NCI-H2227 treated with DMSO at 0.1 percent for 48 hours (cell line): ENCODE measurements around the gene TRPM3.
A peak's percentile ranks its signal among the peaks of the same experiment; 100 is the strongest.

Experiments used
- DNase-seq: peaks from one replicate; lab custom pipeline; 2025; lab: John Stamatoyannopoulos, UW

TRPM3 gene

GRCh38 chr9:70947086-70947485 is 174.3 kb downstream of the TRPM3 start:
- DNase-seq = no peak

- no peak for DNase-seq
Observed at GRCh38 chr9:70945301-70945700, 176.1 kb downstream of the TRPM3 start.

DNA sequence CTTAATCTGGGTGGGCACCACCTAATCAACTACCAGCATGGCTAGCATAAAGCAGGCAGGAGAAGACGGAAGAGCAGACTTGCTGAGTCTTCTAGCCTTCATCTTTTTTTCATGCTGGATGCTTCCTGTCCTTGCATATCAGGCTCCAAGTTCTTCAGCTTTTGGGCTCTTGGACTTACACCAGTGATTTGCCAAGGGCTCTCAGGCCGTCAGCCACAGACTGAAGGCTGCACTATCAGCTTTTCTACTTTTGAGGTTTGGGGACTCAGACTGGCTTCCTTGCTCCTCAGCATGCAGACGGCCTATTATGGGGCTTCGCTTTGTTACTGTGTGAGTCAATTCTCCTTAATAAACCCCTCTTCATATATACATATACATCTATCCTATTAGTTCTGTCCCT is 180.2 kb downstream of the TRPM3 start:
- no peak for DNase-seq

DNA sequence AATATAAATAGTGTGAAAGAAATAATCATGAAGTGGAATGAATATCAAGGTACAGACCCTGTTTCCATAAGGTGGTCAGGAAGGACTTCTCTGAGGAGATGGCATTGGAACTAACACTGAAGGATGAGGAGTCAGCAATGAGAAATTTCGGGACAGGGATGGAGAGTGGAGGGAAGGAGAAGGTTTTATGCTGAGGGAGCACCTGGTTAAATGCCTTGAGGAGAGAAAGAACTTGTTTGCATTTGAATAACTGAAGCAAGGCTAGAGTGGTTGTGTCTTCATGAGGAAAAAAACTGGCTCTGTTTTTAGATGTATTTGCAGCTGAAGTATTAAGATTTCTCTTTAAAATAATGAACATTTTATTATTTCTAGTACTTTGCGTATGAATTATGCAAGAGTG is 180.8 kb downstream of the TRPM3 start:
- no peak for DNase-seq

DNA sequence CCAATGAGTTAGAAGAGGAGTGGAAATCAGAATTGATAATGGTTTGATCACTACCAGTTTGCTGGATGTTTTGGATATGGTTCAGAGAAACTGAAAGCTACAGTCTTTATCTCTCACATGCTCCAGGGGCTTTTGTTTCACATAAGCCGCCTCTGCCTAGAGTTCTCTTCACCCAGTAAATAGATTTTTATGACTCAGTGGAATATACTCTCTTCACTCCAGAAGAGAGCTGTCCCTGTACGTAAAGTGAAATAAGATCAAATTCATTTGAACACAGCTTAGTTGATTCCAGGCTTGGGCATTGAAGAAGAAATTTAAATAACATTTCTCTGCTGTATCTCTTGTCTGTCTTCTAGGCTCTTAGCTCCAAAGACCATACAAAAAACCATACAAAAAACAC is 184.9 kb downstream of the TRPM3 start:
- no peak for DNase-seq

- DNase-seq = no peak
Observed at GRCh38 chr9:70935856-70936255, 185.6 kb downstream of the TRPM3 start.

DNA sequence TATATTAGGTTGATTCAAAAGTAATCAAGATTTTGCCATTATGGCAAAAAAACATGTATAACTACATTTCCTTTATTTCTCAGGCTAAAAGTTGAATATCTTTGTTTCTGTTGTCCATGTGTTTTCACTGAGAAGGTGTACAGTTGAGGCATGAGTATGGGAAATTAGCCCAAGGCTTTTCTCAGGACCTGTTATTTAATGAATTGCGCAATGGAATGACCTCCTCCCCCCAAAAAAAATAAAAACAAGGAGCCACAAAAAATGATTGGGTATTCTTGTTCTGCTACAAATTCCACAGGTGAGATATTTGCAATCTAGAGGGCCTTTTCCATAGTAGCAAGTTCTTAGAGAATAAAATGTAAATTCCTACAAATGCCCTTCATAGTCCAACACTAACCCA is 186.8 kb downstream of the TRPM3 start:
- DNase-seq = no peak

- DNase-seq = no peak
Observed at GRCh38 chr9:70933321-70933720, 188.1 kb downstream of the TRPM3 start.

GRCh38 chr9:70932097-70932496 is 189.3 kb downstream of the TRPM3 start:
- no peak for DNase-seq

GRCh38 chr9:70927530-70927929 is 193.9 kb downstream of the TRPM3 start:
- no peak for DNase-seq

DNA sequence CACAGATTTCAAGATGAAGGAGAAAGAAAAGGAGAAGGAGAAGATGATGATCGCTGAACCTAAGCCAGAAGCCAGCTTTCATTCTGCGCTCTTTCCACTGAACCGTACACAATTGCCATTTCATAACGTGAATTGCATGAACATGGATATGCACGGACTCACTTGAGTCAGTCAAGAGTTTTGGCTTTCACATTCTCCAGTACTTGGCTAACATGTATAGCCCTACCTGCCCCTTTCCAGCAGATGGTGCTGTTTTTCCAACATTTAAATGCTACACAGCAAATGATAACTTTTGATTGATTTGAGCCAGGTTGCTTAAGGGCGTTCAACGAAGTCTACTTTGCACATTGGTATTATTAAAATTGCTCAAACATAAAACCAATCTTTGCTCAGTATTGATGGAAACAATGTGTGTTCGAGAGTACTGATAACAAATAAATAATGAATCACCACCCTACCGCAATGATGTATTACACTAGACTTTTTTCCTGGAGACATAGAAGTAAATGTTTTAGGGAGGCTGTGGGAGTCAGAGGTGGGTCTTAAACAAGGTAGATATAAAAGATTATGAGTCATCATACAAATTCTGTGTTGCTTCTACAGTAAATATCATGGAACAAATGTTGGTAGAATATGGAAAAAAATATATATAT is 196.4 kb downstream of the TRPM3 start:
- peak; percentile 64 for DNase-seq

DNA sequence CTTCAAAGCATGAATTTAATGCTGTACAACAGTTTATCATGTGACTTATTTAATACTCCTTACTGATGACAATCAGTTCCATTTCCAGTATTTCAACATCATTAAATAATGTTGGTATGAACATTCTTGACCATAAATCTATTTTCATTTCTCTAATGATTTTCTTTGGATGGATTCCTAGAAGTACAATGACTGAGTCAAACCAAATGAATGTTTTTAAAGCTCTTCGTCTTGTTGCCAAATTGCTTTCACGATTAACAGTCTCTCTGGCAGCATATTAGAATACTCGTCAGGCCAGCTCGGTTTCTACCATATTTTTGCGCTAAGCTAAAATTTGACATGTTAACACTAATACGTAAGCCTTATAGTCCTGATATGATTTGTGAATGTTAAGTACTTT is 197.0 kb downstream of the TRPM3 start:
- DNase-seq = no peak

DNA sequence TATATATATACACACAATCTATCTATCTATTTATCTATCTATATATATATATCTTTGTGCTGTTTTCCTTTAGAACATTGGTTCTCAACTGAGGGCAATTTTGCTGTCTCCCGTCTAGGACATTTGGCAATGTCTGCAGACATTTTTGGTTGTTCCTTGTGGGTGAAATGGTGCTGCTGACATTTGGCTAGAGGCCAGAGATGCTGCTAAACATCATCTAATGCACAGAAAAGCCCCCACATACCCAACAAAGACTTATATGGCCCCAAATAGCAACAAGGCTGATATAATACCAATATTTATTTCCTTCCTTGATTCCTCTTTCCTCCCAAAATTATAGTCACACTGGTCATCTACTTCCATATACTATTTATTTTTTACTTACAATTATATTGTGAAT is 197.5 kb downstream of the TRPM3 start:
- no peak for DNase-seq

- DNase-seq = no peak
Observed at GRCh38 chr9:70921136-70921535, 200.3 kb downstream of the TRPM3 start.

- no peak for DNase-seq
Observed at GRCh38 chr9:70917277-70917676, 204.1 kb downstream of the TRPM3 start.

GRCh38 chr9:70911791-70912190 is 209.6 kb downstream of the TRPM3 start:
- DNase-seq = no peak

DNA sequence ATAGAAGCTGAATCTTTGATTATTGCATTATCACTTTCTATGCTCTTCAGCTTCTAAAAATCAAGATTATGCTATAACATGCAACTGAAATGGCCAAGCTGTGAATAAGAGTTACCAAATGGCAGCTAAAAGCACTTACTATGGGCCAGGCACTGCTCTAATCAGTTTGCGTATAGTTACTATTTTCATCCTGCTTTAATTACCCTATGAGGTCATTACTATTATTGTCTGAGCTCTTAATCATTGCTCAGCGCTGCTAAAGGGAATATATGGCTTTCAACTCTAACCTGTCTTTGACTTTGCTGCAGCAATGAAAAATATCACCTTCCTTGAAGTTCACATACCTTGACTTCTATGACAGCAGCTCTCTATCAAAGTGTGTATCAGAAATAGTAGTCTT is 210.8 kb downstream of the TRPM3 start:
- DNase-seq = no peak

GRCh38 chr9:70902692-70903131 is 218.7 kb downstream of the TRPM3 start:
- DNase-seq = no peak

DNA sequence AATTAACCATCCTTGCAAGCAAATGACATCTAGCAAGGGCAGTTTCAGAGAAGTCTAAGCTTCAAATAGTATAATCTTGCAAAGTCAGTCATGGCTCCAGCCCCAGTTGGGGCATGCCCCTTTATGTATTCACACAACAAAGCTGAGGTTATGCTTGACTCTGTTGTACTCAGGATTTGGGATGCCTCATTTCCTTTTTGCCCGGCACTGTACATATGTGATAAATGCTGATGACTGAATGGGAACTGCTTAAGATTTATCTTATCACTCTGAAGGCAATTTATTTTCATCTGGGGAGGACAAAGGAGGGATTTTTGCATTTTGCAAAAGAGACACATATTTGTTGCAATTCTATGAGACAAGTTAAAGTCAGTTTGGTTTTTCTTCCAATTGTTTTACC is 219.2 kb downstream of the TRPM3 start:
- DNase-seq = no peak

- no peak for DNase-seq
Observed at GRCh38 chr9:70901746-70902145, 219.7 kb downstream of the TRPM3 start.

DNA sequence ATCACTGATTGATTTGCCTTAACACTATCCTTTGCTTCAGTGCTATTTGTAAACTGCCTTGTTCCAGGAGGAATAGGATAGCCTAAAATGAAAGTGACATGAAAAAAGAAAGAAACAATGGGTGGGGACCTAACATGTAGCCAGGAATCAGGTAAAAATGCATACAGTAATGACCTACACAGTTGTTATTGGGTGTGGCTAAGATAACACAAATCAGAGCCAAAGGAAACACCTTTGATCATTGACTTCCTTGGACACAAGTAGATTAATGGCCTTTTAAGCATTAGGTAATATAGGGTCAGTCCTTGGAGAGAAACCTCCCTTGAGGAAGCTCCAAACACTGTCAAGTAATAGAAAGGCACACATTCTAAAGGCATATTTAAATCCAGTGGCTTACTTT is 220.4 kb downstream of the TRPM3 start:
- no peak for DNase-seq

GRCh38 chr9:70893580-70894122 is 227.8 kb downstream of the TRPM3 start:
- DNase-seq = no peak

GRCh38 chr9:70888471-70888870 is 232.9 kb downstream of the TRPM3 start:
- no peak for DNase-seq

DNA sequence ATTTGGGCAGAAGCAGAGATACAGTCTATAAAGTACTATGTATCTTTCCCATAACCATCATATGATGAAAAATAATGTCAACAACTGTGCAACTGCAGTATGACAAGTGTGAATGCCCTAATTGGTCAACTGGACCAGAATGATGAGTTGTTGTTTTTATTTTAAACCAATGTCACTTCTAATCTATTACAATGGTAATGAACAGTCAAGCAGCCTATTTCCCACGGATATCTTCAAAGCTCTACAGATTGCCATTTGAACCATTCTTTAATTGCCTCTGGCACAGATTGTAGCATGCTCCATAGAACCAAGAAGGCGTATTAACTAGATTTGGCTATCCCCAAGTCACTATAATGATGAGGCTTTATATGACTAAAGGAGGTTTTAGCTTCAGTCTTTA is 233.6 kb downstream of the TRPM3 start:
- DNase-seq = no peak
